T-helper 9 cell (primary cell): ENCODE measurements around the gene ZNF529.

ENCODE experiments used
- DNase-seq: peaks from one replicate; pipeline ENCODE4 v3.0.0-alpha.2; 2020

Gene ZNF529

DNA sequence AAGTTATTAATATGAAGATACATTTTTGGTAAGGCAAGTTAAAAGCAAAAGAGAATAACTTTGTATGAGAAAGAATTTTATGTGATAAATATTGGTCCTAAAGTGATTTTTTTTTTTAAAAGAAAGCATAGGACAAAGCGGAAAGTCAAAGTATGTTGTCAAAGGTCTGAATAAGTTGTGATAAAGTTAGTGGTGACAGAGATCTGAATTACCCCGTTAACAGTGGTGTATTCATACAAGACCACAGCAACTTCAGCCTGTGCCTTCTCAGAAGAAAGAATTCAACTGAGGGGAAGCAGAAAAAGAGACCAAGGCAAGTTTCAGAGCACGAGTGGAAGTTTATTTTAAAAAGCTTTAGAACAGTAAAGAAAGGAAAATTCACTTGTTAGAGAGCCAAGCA, 64.8 kb downstream of the ZNF529 start:
- no peak for DNase-seq

GRCh38 chr19:36501973-36502372, 71.1 kb downstream of the ZNF529 start:
- no peak for DNase-seq

DNA sequence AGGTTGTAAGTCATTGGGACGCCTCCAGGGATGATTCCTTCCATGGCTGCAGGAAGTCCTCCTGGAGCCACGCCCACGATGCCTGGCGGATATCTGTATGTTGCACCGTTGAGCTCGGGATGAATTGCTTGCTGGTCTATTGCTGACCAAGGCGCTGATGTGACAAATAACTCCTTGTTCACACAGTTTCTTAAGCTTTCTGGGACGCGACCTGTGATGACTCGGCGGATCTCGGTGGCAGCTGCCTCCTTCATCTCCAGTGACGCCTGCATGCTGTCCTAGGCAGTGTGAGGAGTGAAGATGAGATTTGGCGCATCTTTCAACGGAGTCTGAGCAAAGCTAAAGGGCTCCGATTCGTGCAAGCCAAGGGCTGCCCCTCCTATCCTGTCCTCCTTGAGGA, 76.1 kb downstream of the ZNF529 start:
- no peak for DNase-seq
